Effector memory CD8-positive, alpha-beta T cell (primary cell): ENCODE measurements around the gene SH2D1A.

ENCODE experiments used
- ATAC-seq: fragments of 150-1000 bp; cut with Tn5 transposase; replicated peaks from 2 replicates; pipeline ENCODE4 v1.10.0; 2021; ENCODE audit warnings: mild to moderate bottlenecking, moderate library complexity
- DNase-seq, 3 experiments: peaks; one replicate each; pipeline ENCODE4 v3.0.0; 2021
- H3K27ac Mint-ChIP-seq, 2 donors: one replicate each; pipeline ENCODE4 v1.8.0; 2022; ENCODE audit warnings: mild to moderate bottlenecking in 2 of 2, mixed read lengths in 2 of 2, moderate library complexity in 2 of 2
- H3K27me3 Mint-ChIP-seq, 2 donors: one replicate each; pipeline ENCODE4 v1.8.0; 2022; ENCODE audit warnings: mixed read lengths in 2 of 2
- H3K36me3 Mint-ChIP-seq: one replicate; pipeline ENCODE4 v1.8.0; 2022; ENCODE audit warnings: mild to moderate bottlenecking, moderate library complexity, mixed read lengths; ENCODE audit not compliant: insufficient read depth
- H3K4me1 Mint-ChIP-seq, 2 donors: one replicate each; pipeline ENCODE4 v1.8.0; 2022; ENCODE audit warnings: low read depth in 2 of 2, mixed read lengths in 2 of 2
- H3K4me3 Mint-ChIP-seq, 2 donors: one replicate each; pipeline ENCODE4 v1.8.0; 2022; ENCODE audit warnings: mild to moderate bottlenecking in 2 of 2, mixed read lengths in 2 of 2, moderate library complexity in 2 of 2
- H3K9me3 Mint-ChIP-seq, 2 donors: one replicate each; pipeline ENCODE4 v1.8.0; 2022; ENCODE audit warnings: mixed read lengths in 2 of 2

SH2D1A gene

DNA sequence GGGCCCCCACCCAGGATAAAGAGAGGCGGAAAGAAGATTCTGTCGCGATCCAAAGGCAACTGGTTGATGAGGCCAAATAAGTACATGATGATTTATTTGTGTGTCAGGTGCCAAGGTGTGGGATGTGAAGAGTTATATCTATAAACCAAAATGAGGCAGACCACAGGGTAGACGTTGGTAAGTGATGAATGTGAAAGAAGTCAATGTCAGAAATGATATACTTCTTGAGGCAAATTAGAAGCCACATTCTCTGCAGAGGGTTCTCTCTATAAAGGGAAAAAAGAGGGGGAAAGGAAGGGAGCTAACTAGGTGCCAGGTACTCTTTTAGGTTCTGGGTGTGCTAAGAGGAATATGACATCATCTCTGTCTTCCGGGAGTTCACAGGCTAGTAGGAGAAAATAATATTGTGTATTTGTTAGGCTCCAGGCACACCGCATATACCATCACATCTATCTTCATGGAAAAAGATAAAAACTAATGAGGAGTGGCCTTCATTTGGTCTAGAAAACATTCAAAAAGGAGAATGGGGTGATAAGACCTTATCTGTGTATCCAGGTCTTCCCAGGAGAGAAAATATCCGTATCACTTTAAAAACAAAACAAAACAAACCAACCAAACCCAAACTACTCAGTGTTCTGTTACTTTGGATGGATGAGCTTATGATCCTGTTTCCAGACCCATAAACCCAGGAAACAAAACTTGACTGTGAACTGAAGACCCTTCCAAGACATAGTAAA lies 4.8 kb upstream of the SH2D1A start:
- DNase-seq (no peak), ATAC-seq (no peak)
- Mint-ChIP-seq H3K36me3 (peaks cover 11% of the 10 kb centered on the region), H3K9me3 (no peaks in the 10 kb centered on the region), H3K27ac (peak overlapping the region; percentile 80 to 94), H3K4me1 (peaks cover 14 to 54% of the 10 kb centered on the region in 2 donors), H3K4me3 (peak overlapping the region; percentile 50 to 95), H3K27me3 (no peaks in the 10 kb centered on the region)

DNA sequence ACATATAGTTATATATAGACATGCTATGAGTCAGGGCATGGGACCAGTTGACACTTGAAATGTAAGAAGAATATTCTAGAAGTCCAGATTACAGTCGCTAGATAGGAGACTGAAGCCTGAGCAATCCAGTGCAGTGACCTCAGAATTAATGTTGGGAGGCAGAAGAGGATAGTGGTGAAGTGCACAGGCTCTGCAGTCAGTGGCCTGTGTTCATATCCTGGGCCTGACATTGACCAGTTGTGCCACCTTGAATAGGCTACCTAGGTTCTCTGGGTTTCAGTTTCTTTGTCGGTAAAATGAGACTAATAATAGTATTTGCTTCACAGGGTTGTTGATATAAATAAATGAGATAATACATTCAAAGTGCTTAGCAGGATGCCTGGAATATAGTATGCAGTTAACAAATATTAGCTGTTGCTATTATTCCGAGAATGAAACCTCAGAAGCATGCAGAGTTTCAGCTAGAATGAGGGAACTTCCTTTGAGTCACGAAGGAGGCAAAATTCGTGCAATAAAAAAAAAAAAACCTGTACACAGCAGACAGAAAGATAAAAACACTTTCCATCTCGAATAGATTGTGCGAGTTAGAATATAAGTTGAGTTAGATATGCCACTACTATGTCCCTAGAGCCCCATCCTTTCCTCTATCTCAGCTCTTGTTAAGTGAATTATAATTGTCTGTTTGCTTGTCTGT lies 4.0 kb upstream of the SH2D1A start:
- H3K27me3 Mint-ChIP-seq, result no peaks in the 10 kb centered on the region
- DNase-seq, result no peak
- ATAC-seq, result peak; percentile 36
- H3K4me1 Mint-ChIP-seq, result peaks cover 14 to 51% of the 10 kb centered on the region in 2 donors
- H3K4me3 Mint-ChIP-seq, result peak overlapping the region; percentile 50 to 95
- no peaks in the 10 kb centered on the region for H3K9me3 Mint-ChIP-seq
- H3K36me3 Mint-ChIP-seq, result peaks cover 12% of the 10 kb centered on the region
- peak overlapping the region; percentile 80 to 94 for H3K27ac Mint-ChIP-seq

DNA sequence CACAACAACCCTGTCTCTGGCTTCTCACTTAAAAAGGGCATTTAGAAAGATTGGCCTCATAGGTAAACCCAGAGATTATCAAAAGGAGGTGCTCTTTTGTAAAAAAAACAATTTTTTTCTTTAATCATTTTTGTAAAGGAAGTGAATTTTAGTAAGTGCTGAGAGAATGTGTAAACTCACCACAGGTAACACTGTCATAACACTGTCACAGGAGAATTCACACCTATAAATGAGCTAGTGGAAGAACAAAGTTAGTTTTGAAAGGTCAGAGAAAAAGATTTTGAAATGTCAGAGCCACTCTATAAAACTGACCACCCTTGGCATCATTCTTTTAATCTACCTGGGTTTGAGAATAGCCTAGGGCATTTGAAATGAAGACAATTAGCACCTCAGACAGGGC lies 3.3 kb upstream of the SH2D1A start:
- Mint-ChIP-seq H3K9me3 (no peaks in the 10 kb centered on the region), H3K36me3 (peaks cover 13% of the 10 kb centered on the region), H3K27ac (peak overlapping the region; percentile 80 to 94), H3K4me1 (peaks cover 14 to 48% of the 10 kb centered on the region in 2 donors), H3K27me3 (no peaks in the 10 kb centered on the region), H3K4me3 (peak overlapping the region; percentile 50 to 95)
- DNase-seq, result no peak
- ATAC-seq, result peak; percentile 59

DNA sequence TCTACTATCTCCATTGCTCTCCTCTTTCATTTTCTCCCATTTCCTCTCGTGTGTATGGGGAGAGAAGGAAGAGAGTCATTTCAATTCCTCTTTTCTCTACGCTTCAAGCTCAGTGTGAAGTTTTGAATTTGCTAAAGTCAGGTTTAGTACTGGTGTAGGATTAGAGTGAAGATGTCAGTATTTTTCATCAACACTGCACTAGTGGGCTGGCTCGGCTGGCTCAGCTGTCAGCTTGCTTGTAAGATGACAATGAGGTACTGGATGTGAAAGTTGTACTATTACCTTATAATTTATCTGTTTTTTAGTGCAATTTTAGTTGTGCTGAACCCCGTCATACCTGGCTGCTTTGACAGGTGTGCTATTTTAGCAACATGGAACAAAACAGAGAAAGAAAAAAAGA lies 2.1 kb upstream of the SH2D1A start:
- Mint-ChIP-seq H3K36me3 (peaks cover 16% of the 10 kb centered on the region), H3K9me3 (no peaks in the 10 kb centered on the region), H3K27ac (peak overlapping the region; percentile 80 to 94), H3K4me1 (peaks cover 17 to 46% of the 10 kb centered on the region in 2 donors), H3K27me3 (no peaks in the 10 kb centered on the region), H3K4me3 (peak overlapping the region; percentile 67 to 95)
- ATAC-seq (no peak), DNase-seq (no peak)

DNA sequence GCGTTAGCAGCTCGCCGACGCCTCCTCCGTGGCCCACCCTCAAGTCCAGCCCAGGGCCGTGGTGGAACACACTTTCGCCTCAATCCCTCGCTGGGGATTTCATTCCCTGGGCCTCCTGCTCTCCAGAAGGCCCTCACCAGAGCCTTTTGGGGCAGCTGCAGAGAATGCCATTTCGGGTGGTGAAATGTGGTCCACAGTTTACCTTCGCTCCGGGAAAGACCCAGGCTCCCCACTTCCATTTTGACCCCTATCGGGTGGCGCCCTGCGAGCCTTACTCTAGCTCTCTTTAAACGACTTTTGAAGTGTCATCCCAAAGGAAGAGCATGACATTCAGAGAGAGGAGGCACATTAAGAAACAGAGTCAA lies 496 bp downstream of the SH2D1A start:
- peak overlapping the region; percentile 93 to 95 for H3K4me3 Mint-ChIP-seq
- H3K27me3 Mint-ChIP-seq, result no peaks in the 10 kb centered on the region
- H3K27ac Mint-ChIP-seq, result peak overlapping the region; percentile 94 to 95
- H3K36me3 Mint-ChIP-seq, result peaks cover 16% of the 10 kb centered on the region
- no peak for ATAC-seq
- peaks cover 14 to 32% of the 10 kb centered on the region in 2 donors for H3K4me1 Mint-ChIP-seq
- no peak for DNase-seq
- no peaks in the 10 kb centered on the region for H3K9me3 Mint-ChIP-seq

DNA sequence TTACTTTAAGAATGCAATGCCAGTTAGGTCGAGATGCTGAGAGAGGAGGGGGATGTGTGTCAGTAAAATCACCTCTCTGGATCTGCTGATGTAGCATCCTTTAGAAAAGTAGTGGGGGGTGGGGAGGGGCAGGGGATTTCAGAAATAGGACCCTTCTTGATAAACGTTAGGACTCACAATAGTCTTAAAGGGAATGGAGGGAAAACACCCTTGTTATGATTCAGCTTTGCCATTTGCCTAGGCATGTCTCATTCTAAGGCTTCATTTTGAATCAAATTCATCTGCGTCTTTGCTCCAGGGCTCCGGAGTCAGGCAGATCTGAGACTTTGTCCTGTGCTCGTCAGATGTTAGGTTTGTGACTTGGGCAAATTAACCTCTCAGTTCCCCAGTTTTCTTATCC lies 879 bp downstream of the SH2D1A start:
- Mint-ChIP-seq H3K4me3 (peak overlapping the region; percentile 93 to 95), H3K27ac (peak overlapping the region; percentile 94 to 95), H3K27me3 (no peaks in the 10 kb centered on the region), H3K9me3 (no peaks in the 10 kb centered on the region), H3K36me3 (peaks cover 16% of the 10 kb centered on the region), H3K4me1 (peaks cover 14 to 28% of the 10 kb centered on the region in 2 donors)
- no peak for DNase-seq
- ATAC-seq, result no peak

DNA sequence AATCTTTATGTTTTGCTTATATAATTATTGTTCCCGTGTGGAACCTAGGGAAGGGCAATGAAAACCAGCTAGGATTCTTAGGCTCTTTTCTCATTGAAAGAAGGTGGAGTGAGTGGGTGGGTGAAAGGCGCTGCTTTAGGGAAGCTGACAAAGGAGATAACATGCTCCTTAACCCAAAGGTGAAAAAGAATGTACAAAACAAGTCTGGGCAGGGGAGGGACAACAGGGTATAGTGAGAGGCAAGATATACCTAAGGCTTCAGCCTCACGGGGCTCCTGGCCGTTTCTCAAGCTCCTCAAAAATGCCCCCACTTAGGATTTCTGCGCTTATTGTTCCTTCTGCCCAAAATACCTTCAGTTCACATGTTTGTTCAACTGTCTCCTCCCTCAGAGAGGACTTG lies 1.8 kb downstream of the SH2D1A start:
- H3K27ac Mint-ChIP-seq, result peak overlapping the region; percentile 94 to 95
- H3K4me1 Mint-ChIP-seq, result peaks cover 16 to 26% of the 10 kb centered on the region in 2 donors
- H3K27me3 Mint-ChIP-seq, result no peaks in the 10 kb centered on the region
- H3K36me3 Mint-ChIP-seq, result peaks cover 14% of the 10 kb centered on the region
- H3K4me3 Mint-ChIP-seq, result peak overlapping the region; percentile 93 to 95
- DNase-seq, result no peak
- H3K9me3 Mint-ChIP-seq, result no peaks in the 10 kb centered on the region
- no peak for ATAC-seq

DNA sequence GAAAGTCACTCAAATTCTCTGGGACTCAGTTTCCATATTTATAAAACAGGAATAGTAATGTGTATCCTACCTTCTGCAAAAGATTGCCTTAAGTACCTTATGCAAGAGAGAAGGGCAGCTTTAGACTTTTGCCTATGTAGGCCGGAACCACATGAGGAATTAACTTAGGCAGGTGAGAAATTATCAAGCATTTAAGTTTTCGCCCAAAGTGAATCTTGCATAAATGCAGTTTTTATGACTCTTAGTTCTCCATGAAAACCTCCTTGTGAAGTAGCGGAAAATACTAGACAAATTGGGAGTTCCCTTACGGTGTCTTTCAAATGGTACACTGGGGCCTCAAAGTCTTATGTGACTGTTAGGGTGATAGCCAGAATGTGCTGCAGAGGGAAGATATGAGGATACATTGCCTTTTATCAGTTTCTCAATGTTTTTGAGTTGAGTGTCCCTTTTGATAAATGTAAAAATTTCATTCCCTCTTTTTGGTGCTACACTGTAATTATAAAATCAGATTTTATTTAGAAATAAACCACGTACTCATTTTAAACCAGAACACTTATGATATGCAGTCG lies 2.6 kb downstream of the SH2D1A start:
- peaks cover 11% of the 10 kb centered on the region for H3K36me3 Mint-ChIP-seq
- ATAC-seq, result no peak
- peaks cover 19 to 25% of the 10 kb centered on the region in 2 donors for H3K4me1 Mint-ChIP-seq
- no peak for DNase-seq
- no peaks in the 10 kb centered on the region for H3K27me3 Mint-ChIP-seq
- no peaks in the 10 kb centered on the region for H3K9me3 Mint-ChIP-seq
- H3K27ac Mint-ChIP-seq, result peak overlapping the region; percentile 94 to 95
- H3K4me3 Mint-ChIP-seq, result peak overlapping the region; percentile 93 to 95

DNA sequence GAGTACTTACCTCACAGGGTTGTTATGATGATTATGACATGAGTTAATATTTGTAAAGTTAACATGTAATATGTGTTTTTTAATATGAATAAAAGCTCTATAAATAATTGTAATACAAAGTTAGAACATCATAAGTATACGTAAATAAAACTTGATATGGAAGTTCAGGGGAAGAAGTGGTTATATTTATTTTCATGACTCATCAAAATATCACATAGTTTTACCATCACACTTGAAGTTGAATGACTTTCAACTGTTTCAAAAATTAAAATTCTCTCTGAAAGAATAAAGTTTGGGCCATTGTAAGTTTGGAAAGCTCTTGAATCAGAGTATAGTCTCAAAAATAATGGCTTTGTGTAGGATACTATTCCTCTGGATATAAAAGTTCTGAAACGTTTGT lies 8.3 kb downstream of the SH2D1A start:
- H3K36me3 Mint-ChIP-seq, result peaks cover 16% of the 10 kb centered on the region
- H3K4me1 Mint-ChIP-seq, result peaks cover 22 to 39% of the 10 kb centered on the region in 2 donors
- no peaks in the 10 kb centered on the region for H3K9me3 Mint-ChIP-seq
- H3K4me3 Mint-ChIP-seq, result peak overlapping the region; percentile 64 to 74
- peak overlapping the region; percentile 62 to 78 for H3K27ac Mint-ChIP-seq
- DNase-seq (no peak), ATAC-seq (no peak)
- no peaks in the 10 kb centered on the region for H3K27me3 Mint-ChIP-seq

DNA sequence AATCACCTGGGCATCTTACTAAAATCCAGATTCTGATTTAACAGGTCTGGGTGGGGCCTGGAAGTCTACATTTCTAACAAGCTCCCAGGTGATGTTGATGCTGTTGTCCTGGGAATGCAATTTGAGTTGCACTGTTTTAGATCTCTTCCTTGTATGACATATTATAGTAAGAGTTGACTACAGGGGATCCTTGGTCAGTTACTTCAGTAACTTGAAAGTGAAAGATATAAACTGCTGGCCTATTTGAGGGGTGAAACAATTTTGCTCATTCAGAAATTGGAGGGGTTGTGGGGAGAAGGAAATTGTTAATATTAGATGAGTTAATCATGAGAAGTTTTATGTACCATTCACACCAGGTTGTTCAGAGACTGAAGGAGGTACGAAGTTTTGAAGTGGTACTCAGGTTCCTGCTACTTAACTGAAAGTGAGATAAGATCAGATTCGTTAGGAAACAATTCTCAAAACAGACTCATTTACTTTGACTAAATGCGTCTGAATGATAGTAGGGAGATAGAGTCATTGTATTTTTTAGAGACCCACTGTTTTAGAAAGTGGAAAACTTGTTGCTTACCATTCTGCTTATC lies 12.5 kb downstream of the SH2D1A start:
- no peak for DNase-seq
- Mint-ChIP-seq H3K4me1 (peaks cover 30 to 47% of the 10 kb centered on the region in 2 donors), H3K36me3 (peaks cover 16% of the 10 kb centered on the region), H3K27me3 (no peaks in the 10 kb centered on the region), H3K9me3 (no peaks in the 10 kb centered on the region), H3K4me3 (peak overlapping the region; percentile 67 to 71), H3K27ac (peak overlapping the region; percentile 71 to 90)
- peak; percentile 49 for ATAC-seq

DNA sequence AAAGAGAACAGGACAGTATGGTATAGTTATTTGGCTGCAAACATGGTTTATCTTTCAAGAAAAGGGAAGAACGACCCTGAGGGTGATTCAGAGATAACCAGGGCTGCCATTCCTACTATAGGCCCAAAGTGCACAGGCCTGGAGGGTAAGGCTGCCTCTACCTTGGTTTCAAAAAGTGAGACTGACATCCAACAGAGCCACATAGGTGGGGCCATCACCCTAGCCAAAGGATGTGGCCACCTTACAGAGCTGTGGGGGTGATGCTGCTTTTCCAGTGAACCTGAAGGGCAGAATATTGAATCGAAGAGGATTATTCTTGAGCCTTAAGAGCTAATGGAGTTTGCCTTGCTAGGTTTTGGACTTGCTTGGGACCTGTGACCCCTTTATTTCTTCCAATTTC lies 15.7 kb downstream of the SH2D1A start:
- peak; percentile 78 for ATAC-seq
- no peak for DNase-seq
- peak overlapping the region; percentile 73 to 85 for H3K27ac Mint-ChIP-seq
- H3K4me1 Mint-ChIP-seq, result peaks cover 30 to 43% of the 10 kb centered on the region in 2 donors
- no peaks in the 10 kb centered on the region for H3K27me3 Mint-ChIP-seq
- H3K36me3 Mint-ChIP-seq, result peaks cover 17% of the 10 kb centered on the region
- H3K9me3 Mint-ChIP-seq, result no peaks in the 10 kb centered on the region
- peak overlapping the region; percentile 60 to 63 for H3K4me3 Mint-ChIP-seq

DNA sequence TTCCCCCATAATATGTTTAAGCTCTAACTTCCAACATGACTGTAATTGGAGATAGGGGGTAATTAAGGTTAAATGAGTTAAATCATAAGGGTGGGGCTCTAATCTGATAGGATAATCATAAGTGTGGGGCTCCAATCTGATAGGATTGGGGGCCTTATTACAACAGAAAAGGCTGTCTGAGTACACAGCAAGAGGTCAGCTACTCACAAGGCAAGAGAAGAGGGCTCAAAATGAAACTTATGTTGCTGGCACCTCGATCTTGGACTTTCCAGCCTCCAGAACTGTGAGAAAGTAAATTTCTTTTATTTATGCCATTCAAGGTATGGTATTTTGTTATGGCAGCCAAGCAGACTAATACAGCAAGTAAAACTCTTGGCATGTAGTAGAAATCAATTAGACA lies 16.4 kb downstream of the SH2D1A start:
- Mint-ChIP-seq H3K9me3 (no peaks in the 10 kb centered on the region), H3K27me3 (no peaks in the 10 kb centered on the region), H3K27ac (peak overlapping the region; percentile 73 to 85), H3K36me3 (peaks cover 14% of the 10 kb centered on the region), H3K4me1 (peaks cover 27 to 37% of the 10 kb centered on the region in 2 donors), H3K4me3 (peak overlapping the region; percentile 60 to 63)
- ATAC-seq, result no peak
- DNase-seq, result no peak

DNA sequence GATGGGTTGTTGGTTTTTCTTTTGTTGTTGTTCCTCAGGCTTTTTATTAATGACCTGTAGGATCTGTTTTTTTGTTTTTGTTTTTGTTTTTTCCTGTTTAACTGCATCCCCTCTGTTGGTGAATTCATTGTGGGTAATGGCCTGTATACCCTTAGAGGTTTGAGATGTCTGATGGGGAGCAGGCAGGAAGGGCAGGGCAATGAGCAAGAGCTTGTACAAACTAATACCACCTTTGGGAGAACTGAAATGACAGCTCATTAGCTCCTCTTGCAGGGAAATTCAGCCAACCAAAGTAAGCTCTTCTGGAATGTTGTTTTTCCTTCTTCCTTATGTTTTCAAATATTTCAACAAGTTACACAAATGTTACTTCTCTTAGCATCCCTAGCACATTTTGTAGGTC lies 23.4 kb downstream of the SH2D1A start:
- peaks cover 12 to 41% of the 10 kb centered on the region in 2 donors for H3K4me1 Mint-ChIP-seq

More for the DNA sequence above, 23.4 kb downstream of the SH2D1A start:
- Mint-ChIP-seq H3K27ac (peak overlapping the region; percentile 65 to 84), H3K9me3 (no peaks in the 10 kb centered on the region), H3K36me3 (peaks cover 61% of the 10 kb centered on the region), H3K4me3 (peak overlapping the region; percentile 23 to 64), H3K27me3 (no peaks in the 10 kb centered on the region)
- DNase-seq (no peak), ATAC-seq (peak; percentile 35)
